MM.1S (cell line): ENCODE data around the gene USP49.

Experiments used
- DNase-seq: peaks from one replicate; pipeline ENCODE4 v3.0.0-alpha.2; 2015
- H2AFZ ChIP-seq: fragments of 300-600 bp; sonication (generic); 2 replicates; pipeline ENCODE4 v1.6.0; 2016; ENCODE audit warnings: antibody characterized with exemption, low read length
- H3F3A ChIP-seq: fragments of 300-600 bp; sonication (generic); 2 replicates; pipeline ENCODE4 v1.6.1; 2016; ENCODE audit warnings: mild to moderate bottlenecking, antibody characterized with exemption, low read length, moderate library complexity, mixed read lengths; ENCODE audit not compliant: insufficient read depth
- H3K27ac ChIP-seq: fragments of 300-600 bp; sonication (generic); 2 replicates; pipeline ENCODE4 v1.5.1; 2016; ENCODE audit warnings: mild to moderate bottlenecking, low read length
- H3K27me3 ChIP-seq: fragments of 300-600 bp; sonication (generic); replicated peaks from 2 replicates; pipeline ENCODE4 v1.6.0; 2016; ENCODE audit warnings: low read length; ENCODE audit not compliant: insufficient read depth
- H3K36me3 ChIP-seq: fragments of 300-600 bp; sonication (generic); replicated peaks from 2 replicates; pipeline ENCODE4 v1.6.1; 2016; ENCODE audit warnings: mild to moderate bottlenecking, low read length, mixed read lengths; ENCODE audit not compliant: insufficient read depth
- H3K4me1 ChIP-seq: fragments of 300-600 bp; sonication (generic); 2 replicates; pipeline ENCODE4 v1.6.1; 2016; ENCODE audit warnings: low read length, mixed read lengths
- H3K4me2 ChIP-seq: fragments of 300-600 bp; sonication (generic); 2 replicates; pipeline ENCODE4 v1.6.0; 2016; ENCODE audit warnings: low read depth, low read length
- H3K4me3 ChIP-seq: fragments of 300-600 bp; sonication (generic); 2 replicates; pipeline ENCODE4 v1.5.1; 2016; ENCODE audit warnings: low read length, mixed read lengths
- H3K79me2 ChIP-seq: fragments of 300-600 bp; sonication (generic); 2 replicates; pipeline ENCODE4 v1.6.1; 2016; ENCODE audit warnings: mixed run types, low read length, mixed read lengths
- H3K9ac ChIP-seq: fragments of 300-600 bp; sonication (generic); 2 replicates; pipeline ENCODE4 v1.6.1; 2016; ENCODE audit warnings: low read length, mixed read lengths
- H3K9me2 ChIP-seq: fragments of 300-600 bp; sonication (generic); replicated peaks from 2 replicates; pipeline ENCODE4 v1.6.1; 2016; ENCODE audit warnings: mild to moderate bottlenecking, low read length, mixed read lengths; ENCODE audit not compliant: insufficient read depth
- H3K9me3 ChIP-seq: fragments of 300-600 bp; sonication (generic); replicated peaks from 2 replicates; pipeline ENCODE4 v1.6.1; 2016; ENCODE audit warnings: mild to moderate bottlenecking, low read length, mixed read lengths; ENCODE audit not compliant: insufficient read depth
- H4K20me1 ChIP-seq: fragments of 300-600 bp; sonication (generic); 2 replicates; pipeline ENCODE4 v1.6.1; 2016; ENCODE audit warnings: mild to moderate bottlenecking, low read length, moderate library complexity, mixed read lengths; ENCODE audit not compliant: insufficient read depth
- CTCF ChIP-seq: fragments of 300-600 bp; sonication (generic); IDR thresholded peaks from 2 replicates; pipeline ENCODE4 v1.5.1; 2016; ENCODE audit warnings: antibody characterized with exemption, low read length, mixed read lengths
- EZH2 ChIP-seq: fragments of 300-600 bp; sonication (generic); optimal IDR thresholded peaks from 2 replicates; pipeline ENCODE3; 2017; ENCODE audit warnings: low read depth, mild to moderate bottlenecking, antibody characterized with exemption, low read length, mixed read lengths
- EZH2phosphoT487 ChIP-seq: fragments of 300-600 bp; sonication (generic); IDR thresholded peaks from 2 replicates; pipeline ENCODE4 v1.6.1; 2018; ENCODE audit warnings: antibody characterized with exemption, low read length

The USP49 gene

GRCh38 chr6:41878246-41878645, 16.9 kb downstream of the USP49 start:
- no peaks in the 10 kb centered on the region for H3F3A ChIP-seq
- no peaks in the 10 kb centered on the region for H3K27me3 ChIP-seq
- H3K36me3 ChIP-seq = no peaks in the 10 kb centered on the region
- no peak overlapping the region for H3K4me2 ChIP-seq
- H3K9ac ChIP-seq = no peak overlapping the region
- no peak overlapping the region for H3K4me3 ChIP-seq
- no peak for DNase-seq
- no peaks in the 10 kb centered on the region for H3K9me3 ChIP-seq
- TF ChIP-seq EZH2 = no peak
- no peak for TF ChIP-seq EZH2phosphoT487
- no peak for TF ChIP-seq CTCF
- no peak overlapping the region for H3K27ac ChIP-seq
- peaks cover 13% of the 10 kb centered on the region; the same call in 1 of the 2 replicates for H3K4me1 ChIP-seq
- no peaks in the 10 kb centered on the region for H3K9me2 ChIP-seq
- H4K20me1 ChIP-seq = no peaks in the 10 kb centered on the region
- H3K79me2 ChIP-seq = 0 out of 2 replicates have a peak, but pooled peaks cover 9% of the 10 kb centered on the region
- H2AFZ ChIP-seq = no peak overlapping the region

GRCh38 chr6:41877051-41877680, 18.0 kb downstream of the USP49 start:
- H4K20me1 ChIP-seq = no peaks in the 10 kb centered on the region
- no peak overlapping the region for H3K4me3 ChIP-seq

GRCh38 chr6:41874741-41875140, 20.4 kb downstream of the USP49 start:
- Histone ChIP-seq H3K9me3 (no peaks in the 10 kb centered on the region), H3K27ac (no peak overlapping the region), H3K9ac (no peak overlapping the region), H3K4me1 (peaks cover 14% of the 10 kb centered on the region), H3K4me2 (no peak overlapping the region), H3K36me3 (no peaks in the 10 kb centered on the region; the same call in 1 of the 2 replicates), H2AFZ (no peak overlapping the region), H3K4me3 (no peak overlapping the region), H3K9me2 (no peaks in the 10 kb centered on the region), H3K27me3 (no peaks in the 10 kb centered on the region), H4K20me1 (no peaks in the 10 kb centered on the region), H3F3A (peaks cover 3% of the 10 kb centered on the region; the same call in 1 of the 2 replicates), H3K79me2 (0 out of 2 replicates have a peak, but pooled peaks cover 9% of the 10 kb centered on the region)
- TF ChIP-seq CTCF = no peak
- TF ChIP-seq EZH2phosphoT487 = no peak
- TF ChIP-seq EZH2 = no peak
- no peak for DNase-seq

More at GRCh38 chr6:41877051-41877680, 18.0 kb downstream of the USP49 start:
- Histone ChIP-seq H3F3A (no peaks in the 10 kb centered on the region), H3K36me3 (no peaks in the 10 kb centered on the region), H3K79me2 (0 out of 2 replicates have a peak, but pooled peaks cover 9% of the 10 kb centered on the region), H3K9ac (no peak overlapping the region), H2AFZ (no peak overlapping the region), H3K27ac (no peak overlapping the region), H3K4me2 (no peak overlapping the region), H3K9me2 (no peaks in the 10 kb centered on the region), H3K9me3 (no peaks in the 10 kb centered on the region), H3K4me1 (peaks cover 13% of the 10 kb centered on the region; the same call in 1 of the 2 replicates), H3K27me3 (no peaks in the 10 kb centered on the region)
- TF ChIP-seq CTCF = no peak
- TF ChIP-seq EZH2phosphoT487 = no peak
- TF ChIP-seq EZH2 = no peak
- no peak for DNase-seq
